ENCODE measurements around the gene MRPS18A.

DNA sequence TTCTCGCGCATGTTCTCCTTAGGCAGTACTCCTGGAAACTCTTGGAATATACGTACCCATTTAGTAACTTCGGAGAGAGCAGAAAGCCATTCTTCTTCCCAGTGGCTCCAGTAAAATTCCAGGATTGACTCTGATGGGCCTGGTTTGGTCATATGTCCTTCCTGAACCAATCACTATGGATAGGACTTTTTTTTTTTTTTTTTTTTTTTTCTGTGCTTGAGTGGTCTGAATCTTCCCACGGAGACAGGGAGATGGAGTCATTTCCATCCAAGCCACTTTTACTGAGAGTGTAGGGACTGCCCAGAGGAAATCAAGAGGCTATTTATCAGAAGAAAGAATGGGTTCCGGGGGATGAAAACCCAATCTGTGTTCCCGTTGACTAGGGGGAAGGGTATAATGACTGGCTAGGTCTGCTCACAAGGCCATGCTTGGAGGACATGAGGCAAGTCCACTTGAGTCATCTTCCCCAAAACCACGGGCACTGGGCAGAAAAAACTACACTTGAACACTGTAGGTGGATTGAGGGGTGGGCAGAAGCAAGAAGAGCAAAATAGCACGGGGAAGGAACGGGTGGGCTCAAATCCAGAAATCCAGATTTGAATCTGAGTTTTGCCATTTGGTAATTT lies 35.4 kb upstream of the MRPS18A start:
- TF ChIP-seq, protein P1, sequence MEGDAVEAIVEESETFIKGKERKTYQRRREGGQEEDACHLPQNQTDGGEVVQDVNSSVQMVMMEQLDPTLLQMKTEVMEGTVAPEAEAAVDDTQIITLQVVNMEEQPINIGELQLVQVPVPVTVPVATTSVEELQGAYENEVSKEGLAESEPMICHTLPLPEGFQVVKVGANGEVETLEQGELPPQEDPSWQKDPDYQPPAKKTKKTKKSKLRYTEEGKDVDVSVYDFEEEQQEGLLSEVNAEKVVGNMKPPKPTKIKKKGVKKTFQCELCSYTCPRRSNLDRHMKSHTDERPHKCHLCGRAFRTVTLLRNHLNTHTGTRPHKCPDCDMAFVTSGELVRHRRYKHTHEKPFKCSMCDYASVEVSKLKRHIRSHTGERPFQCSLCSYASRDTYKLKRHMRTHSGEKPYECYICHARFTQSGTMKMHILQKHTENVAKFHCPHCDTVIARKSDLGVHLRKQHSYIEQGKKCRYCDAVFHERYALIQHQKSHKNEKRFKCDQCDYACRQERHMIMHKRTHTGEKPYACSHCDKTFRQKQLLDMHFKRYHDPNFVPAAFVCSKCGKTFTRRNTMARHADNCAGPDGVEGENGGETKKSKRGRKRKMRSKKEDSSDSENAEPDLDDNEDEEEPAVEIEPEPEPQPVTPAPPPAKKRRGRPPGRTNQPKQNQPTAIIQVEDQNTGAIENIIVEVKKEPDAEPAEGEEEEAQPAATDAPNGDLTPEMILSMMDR (conservative IDR thresholded peaks at IDR 0.05; ENCODE audit: low read length) = no peak
- no peak for TF ChIP-seq EZH2phosphoT487 (IDR thresholded peaks at IDR 0.05; ENCODE audit: borderline replicate concordance)

Measured in Loucy (cell line).